PC-9 (cell line): Measurements from ENCODE around the gene ANK2.

Experiments used
- CTCF ChIP-seq: fragments of 200-600 bp; sonication (generic); conservative IDR thresholded peaks from 2 replicates; pipeline ENCODE4 v1.6.1; 2017; ENCODE audit warnings: mixed run types, antibody characterized with exemption, mild to moderate bottlenecking, moderate library complexity
- EZH2 ChIP-seq: fragments of 200-600 bp; sonication (generic); IDR thresholded peaks from 2 replicates; pipeline ENCODE4 v1.8.0; 2017; ENCODE audit warnings: antibody characterized with exemption, low read depth

GRCh38 chr4:113335746-113336145, 286.3 kb downstream of the ANK2 start:
- no peak for TF ChIP-seq CTCF
- TF ChIP-seq EZH2: no peak
